Lower leg skin (tissue), 4 donors: ENCODE measurements around the gene TSC2. TPM values are rescaled to one million over a fixed set of nuclear protein-coding genes. Genes with fewer than 3 reads are reported as not detected.

ENCODE experiments used
- DNase-seq, 2 donors: peaks; one replicate each; pipeline ENCODE4 v3.0.0-alpha.2; 2019; ENCODE audit warnings: low spot score in 2 of 2
- H3K4me3 ChIP-seq: fragments of 200-600 bp; sonication (generic); 2 replicates; pipeline ENCODE4 v1.5.1; 2017; ENCODE audit warnings: mild to moderate bottlenecking, low read depth; ENCODE audit not compliant: poor library complexity, severe bottlenecking
- CTCF ChIP-seq, 3 donors: fragments of 450-650 bp; IDR thresholded peaks; one replicate each; pipeline ENCODE4 v1.5.1; 2016; ENCODE audit warnings: antibody characterized with exemption in 3 of 3, mild to moderate bottlenecking in 3 of 3, moderate library complexity in 2 of 3
- POLR2A ChIP-seq, 2 donors: fragments of 450-650 bp; IDR thresholded peaks; one replicate each; pipeline ENCODE4 v1.6.1; 2016 to 2017; ENCODE audit warnings: antibody characterized with exemption in 2 of 2, mild to moderate bottlenecking in 1 of 2, moderate library complexity in 1 of 2
- WGBS, 2 donors: methylation state at CpG; one replicate each; pipeline ENCODE4 v1.1.5; 2018; 5-methylcytosine and 5-hydroxymethylcytosine counted together
- intact Hi-C: fragments of 100-400 bp; cut with DNase I; formaldehyde crosslinking; loops from one replicate; pipeline ENCODE4 v1.15.0; 2023; ENCODE audit warnings: low total_unique reads
- total RNA-seq, 4 donors: library from RNA; depleted of rRNA; stranded (reverse); fragments of >200 nt; gene quantifications; one replicate each; pipeline ENCODE4 v1.1.0, GENCODE V29; 2016

TSC2 gene
- total RNA-seq, 4 donors from 2014 or later = 56.7 to 130 (median 65.1) TPM

DNA sequence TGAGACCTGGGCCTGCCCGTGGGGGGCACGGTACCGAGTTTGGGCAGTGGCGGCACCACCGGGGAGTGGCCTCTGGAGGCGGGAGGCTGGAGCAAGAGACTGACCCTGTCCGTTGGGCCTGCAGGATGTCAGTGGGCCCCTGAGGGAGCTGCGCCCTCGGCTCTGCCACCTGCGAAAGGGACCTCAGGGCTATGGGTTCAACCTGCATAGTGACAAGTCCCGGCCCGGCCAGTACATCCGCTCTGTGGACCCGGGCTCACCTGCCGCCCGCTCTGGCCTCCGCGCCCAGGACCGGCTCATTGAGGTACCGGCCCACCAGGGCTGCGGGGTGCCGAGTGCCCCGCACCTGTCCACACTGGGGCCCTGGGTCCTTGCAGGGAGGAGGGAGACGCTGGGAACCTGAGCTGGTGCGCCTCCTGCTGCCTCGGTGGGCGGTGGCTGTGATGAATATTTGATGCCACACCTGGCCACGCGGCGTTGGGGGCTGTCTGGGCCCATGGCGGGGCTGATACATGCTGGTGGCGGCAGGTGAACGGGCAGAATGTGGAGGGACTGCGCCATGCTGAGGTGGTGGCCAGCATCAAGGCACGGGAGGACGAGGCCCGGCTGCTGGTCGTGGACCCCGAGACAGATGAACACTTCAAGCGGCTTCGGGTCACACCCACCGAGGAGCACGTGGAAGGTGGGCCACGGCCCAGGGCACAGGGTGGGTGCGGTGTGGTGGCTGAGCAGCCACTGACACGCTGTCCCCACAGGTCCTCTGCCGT, 11.4 kb upstream of the TSC2 start:
- intact Hi-C loops = loop anchor here (10.0 kb wide), 1 partner anchor 48 kb away; no protein-coding TSS in a partner anchor
- WGBS, 2 donors = 89 to 90% methylated on average over 32 to 38 of the region's 47 CpGs
- TF ChIP-seq CTCF (IDR thresholded peaks at IDR 0.05) (no peak), POLR2A (IDR thresholded peaks at IDR 0.05) (no peak)
- no peak overlapping the region for H3K4me3 ChIP-seq
- DNase-seq = no peak

- no peak for TF ChIP-seq CTCF (IDR thresholded peaks at IDR 0.05)
- no peak for TF ChIP-seq POLR2A (IDR thresholded peaks at IDR 0.05)
- H3K4me3 ChIP-seq = no peak overlapping the region
- DNase-seq = no peak
- 85 to 93% methylated on average over 13 to 15 of the region's 15 CpGs for WGBS, 2 donors
- intact Hi-C loops = loop anchor here (10.0 kb wide), 1 partner anchor 48 kb away; no protein-coding TSS in a partner anchor
Measured at GRCh38 chr16:2037115-2037514, 10.7 kb upstream of the TSC2 start.

DNA sequence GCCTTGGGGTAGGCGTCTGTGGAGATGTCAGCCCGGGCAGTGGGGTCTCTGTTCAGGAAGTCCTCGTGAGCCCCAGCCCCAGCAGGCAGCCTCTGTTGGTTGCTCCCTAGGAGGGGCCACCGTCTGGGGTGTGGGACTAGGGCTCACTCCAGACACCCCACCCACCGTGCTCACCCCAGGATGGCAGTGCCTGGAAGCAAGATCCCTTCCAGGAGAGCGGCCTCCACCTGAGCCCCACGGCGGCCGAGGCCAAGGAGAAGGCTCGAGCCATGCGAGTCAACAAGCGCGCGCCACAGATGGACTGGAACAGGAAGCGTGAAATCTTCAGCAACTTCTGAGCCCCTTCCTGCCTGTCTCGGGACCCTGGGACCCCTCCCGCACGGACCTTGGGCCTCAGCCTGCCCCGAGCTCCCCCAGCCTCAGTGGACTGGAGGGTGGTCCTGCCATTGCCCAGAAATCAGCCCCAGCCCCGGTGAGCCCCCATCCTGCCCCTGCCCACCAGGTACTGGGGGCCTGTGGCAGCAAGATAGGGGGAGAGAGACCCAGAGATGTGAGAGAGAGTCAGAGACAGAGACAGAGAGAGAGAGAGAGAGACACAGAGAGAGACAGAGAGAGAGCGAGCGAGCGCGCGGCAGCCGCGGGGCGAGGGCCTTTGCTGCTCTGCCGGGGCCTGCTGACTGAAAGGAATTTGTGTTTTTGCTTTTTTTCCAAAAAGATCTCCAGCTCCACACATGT, 10.0 kb upstream of the TSC2 start:
- TF ChIP-seq POLR2A (IDR thresholded peaks at IDR 0.05) (no peak), CTCF (IDR thresholded peaks at IDR 0.05) (no peak)
- intact Hi-C loops = loop anchor here (10.0 kb wide), 1 partner anchor 47 kb away; no protein-coding TSS in a partner anchor
- 75 to 80% methylated on average over 11 to 26 of the region's 29 CpGs for WGBS, 2 donors
- H3K4me3 ChIP-seq = no peak overlapping the region
- DNase-seq = no peak

DNA sequence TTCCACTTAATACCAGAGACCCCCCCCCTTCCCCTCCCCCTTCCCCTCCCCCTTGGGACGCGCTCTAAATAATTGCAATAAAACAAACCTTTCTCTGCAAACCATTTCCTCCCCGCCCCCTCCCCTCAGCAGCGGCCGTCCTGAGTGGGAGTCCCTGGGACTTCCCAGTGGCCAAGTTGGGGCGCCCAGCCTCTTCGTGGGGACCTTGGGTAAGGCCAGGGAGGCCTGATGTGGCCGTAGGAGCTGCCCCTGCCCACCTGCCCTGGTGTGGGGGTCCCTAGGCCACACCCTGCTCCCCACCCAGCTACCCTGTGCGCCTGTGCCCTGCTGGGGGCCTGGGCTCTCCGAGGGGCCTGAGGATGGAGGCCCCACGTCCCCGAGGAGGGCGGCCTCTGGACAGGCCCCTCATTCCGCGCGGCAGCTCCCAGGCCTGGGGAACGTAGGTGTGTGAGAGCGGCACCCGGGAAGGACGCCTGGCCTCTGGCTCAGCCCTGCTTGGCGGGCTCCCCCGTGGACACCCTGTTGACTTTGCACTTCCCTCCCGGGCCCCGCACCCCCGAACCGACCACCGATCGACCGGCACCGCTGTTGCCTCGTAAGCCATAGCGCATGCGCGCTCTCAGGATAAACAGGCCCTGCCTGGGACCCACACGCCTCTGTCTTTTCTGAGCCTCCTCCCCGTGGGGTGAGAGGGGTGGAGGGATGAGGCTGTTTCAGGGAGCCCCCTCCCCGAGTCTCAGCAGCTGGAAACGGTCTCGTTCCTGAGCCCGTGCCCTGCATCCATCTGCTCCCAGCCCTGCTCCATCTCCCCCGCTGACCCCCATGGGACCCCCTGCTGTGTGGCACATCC, 9.2 kb upstream of the TSC2 start:
- intact Hi-C loops = loop anchor here (10.0 kb wide), 1 partner anchor 46 kb away; no protein-coding TSS in a partner anchor
- no peak for DNase-seq
- no peak for TF ChIP-seq CTCF (IDR thresholded peaks at IDR 0.05)
- no peak for TF ChIP-seq POLR2A (IDR thresholded peaks at IDR 0.05)
- WGBS, 2 donors = 62 to 70% methylated on average over 32 to 38 of the region's 41 CpGs
- no peak overlapping the region for H3K4me3 ChIP-seq

DNA sequence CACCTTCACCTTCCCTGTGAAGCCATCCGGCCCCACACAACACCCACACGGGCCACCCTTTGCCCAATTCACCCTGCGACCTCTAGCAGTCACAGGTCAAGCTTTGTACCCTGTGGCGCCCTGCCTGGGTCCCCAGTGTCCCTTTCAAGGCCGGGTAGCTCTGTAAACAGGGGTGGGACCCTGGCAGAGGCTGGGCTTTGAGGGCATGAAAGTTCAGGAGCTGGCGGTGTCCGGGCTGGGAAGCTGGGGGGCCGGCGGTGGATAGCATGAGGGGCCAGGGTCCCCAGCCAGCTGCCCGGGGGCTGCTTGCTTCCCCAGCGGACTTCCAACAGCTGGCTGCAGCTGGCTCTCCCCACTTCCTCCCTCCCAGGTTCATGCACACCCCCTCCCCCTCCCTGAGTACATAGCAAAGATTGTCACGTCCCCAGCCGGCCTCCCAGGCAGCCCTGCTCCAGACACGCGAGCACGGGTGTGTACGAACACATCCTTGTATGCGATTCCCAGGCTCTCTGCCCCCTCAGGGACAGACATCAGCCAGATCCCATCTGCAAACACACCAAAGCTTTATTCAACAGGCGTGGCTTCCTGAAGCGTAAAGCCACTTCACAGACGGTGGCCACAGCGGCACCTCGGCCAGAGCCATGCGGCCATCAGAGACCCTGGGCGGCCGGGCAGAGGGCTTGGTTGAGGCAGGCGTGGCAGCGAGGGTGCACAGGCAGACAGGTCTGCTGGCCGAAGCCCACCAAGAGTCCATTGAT, 8.3 kb upstream of the TSC2 start:
- DNase-seq = no peak
- WGBS, 2 donors = 51 to 54% methylated on average over 22 to 29 of the region's 29 CpGs
- TF ChIP-seq CTCF (IDR thresholded peaks at IDR 0.05) = no peak
- intact Hi-C loops = loop anchor here (10.0 kb wide), 1 partner anchor 45 kb away; no protein-coding TSS in a partner anchor
- H3K4me3 ChIP-seq = no peak overlapping the region
